22Rv1 (cell line): Measurements from ENCODE around the gene SCRN3.

Experiments used
- ZFX ChIP-seq: fragments of 450-650 bp; IDR thresholded peaks from 2 replicates; pipeline ENCODE4 v1.6.1; 2017; ENCODE audit warnings: antibody characterized with exemption, borderline replicate concordance
- TF ChIP-seq, protein P1 (sequence below): fragments of 450-650 bp; IDR thresholded peaks from 2 replicates; pipeline ENCODE4 v1.5.1; 2017; ENCODE audit warnings: mild to moderate bottlenecking

DNA sequence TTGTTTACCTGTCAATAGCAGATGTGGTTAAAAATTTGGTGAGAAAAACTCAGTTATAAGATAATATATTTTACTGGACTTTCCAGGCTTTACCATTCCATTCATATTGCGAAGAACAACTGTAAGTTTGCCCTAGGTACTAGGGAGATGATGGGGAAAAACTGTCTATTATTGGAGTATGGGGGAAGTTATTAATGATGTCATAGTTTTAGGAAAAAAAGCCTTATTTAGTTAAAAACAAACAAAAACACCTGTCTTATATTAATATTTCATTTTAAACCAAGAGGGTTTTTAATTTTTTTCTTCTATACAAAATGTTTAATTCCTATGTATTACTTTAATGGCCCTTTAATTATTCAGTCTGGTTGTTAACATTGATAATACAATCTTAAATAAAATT, 42.5 kb upstream of the SCRN3 start:
- TF ChIP-seq, protein P1, sequence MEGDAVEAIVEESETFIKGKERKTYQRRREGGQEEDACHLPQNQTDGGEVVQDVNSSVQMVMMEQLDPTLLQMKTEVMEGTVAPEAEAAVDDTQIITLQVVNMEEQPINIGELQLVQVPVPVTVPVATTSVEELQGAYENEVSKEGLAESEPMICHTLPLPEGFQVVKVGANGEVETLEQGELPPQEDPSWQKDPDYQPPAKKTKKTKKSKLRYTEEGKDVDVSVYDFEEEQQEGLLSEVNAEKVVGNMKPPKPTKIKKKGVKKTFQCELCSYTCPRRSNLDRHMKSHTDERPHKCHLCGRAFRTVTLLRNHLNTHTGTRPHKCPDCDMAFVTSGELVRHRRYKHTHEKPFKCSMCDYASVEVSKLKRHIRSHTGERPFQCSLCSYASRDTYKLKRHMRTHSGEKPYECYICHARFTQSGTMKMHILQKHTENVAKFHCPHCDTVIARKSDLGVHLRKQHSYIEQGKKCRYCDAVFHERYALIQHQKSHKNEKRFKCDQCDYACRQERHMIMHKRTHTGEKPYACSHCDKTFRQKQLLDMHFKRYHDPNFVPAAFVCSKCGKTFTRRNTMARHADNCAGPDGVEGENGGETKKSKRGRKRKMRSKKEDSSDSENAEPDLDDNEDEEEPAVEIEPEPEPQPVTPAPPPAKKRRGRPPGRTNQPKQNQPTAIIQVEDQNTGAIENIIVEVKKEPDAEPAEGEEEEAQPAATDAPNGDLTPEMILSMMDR = no peak
- TF ChIP-seq ZFX = no peak
